HepG2 (cell line): Measurements from ENCODE around the gene EIF3A. TPM values are rescaled to one million over a fixed set of nuclear protein-coding genes. Genes with fewer than 3 reads are reported as not detected.

Experiments
- CREBL2 ChIP-seq: sonication (generic); formaldehyde crosslinking; IDR thresholded peaks from 2 replicates; pipeline ENCODE4 v1.8.1; 2023; ENCODE audit warnings: missing genetic modification reagents, mild to moderate bottlenecking, borderline replicate concordance
- E2F5 ChIP-seq: sonication (generic); formaldehyde crosslinking; conservative IDR thresholded peaks from 2 replicates; pipeline ENCODE4 v1.4.0; 2020; ENCODE audit warnings: missing genetic modification reagents
- ELK4 ChIP-seq: sonication (generic); formaldehyde crosslinking; IDR thresholded peaks from 2 replicates; pipeline ENCODE4 v1.9.0; 2021; ENCODE audit warnings: missing genetic modification reagents, borderline replicate concordance
- FOXA1 ChIP-seq, 2 experiments: fragments of 450-650 bp in 1 of 2; sonication (generic) in 1 of 2; formaldehyde crosslinking in 1 of 2; IDR thresholded peaks; 2 replicates each; pipeline versions ENCODE4 v1.4.0 to v1.6.1; 2016 to 2020; ENCODE audit warnings: missing genetic modification reagents in 1 of 2
- KDM2A ChIP-seq: sonication (generic); formaldehyde crosslinking; IDR thresholded peaks from 2 replicates; pipeline ENCODE4 v1.4.0; 2020; ENCODE audit warnings: low read depth, missing genetic modification reagents, borderline replicate concordance
- KLF6 ChIP-seq: IDR thresholded peaks from 2 replicates; pipeline ENCODE4 v1.8.0; 2016; ENCODE audit warnings: missing biosample characterization, missing genetic modification reagents
- NFKB2 ChIP-seq: sonication (generic); formaldehyde crosslinking; IDR thresholded peaks from 2 replicates; pipeline ENCODE4 v1.4.0; 2020; ENCODE audit warnings: missing genetic modification reagents, borderline replicate concordance
- NR0B2 ChIP-seq: sonication (generic); formaldehyde crosslinking; IDR thresholded peaks from 2 replicates; pipeline ENCODE4 v1.4.0; 2020; ENCODE audit warnings: mild to moderate bottlenecking, missing genetic modification reagents
- NR2F1 ChIP-seq, 2 experiments: fragments of 450-650 bp in 1 of 2; formaldehyde crosslinking in 1 of 2; IDR thresholded peaks; 2 replicates each; pipeline versions ENCODE4 v1.5.0 to v1.6.1; 2016 to 2020; ENCODE audit warnings: mild to moderate bottlenecking in 1 of 2, missing compliant biosample characterization in 1 of 2, missing genetic modification reagents in 1 of 2, moderate library complexity in 1 of 2
- RERE ChIP-seq: IDR thresholded peaks from 2 replicates; pipeline ENCODE4 v1.6.1; 2016; ENCODE audit warnings: low read depth, missing genetic modification reagents, missing compliant biosample characterization
- RNF219 ChIP-seq: sonication (generic); formaldehyde crosslinking; IDR thresholded peaks from 2 replicates; pipeline ENCODE4 v1.5.0; 2020; ENCODE audit warnings: mild to moderate bottlenecking, missing genetic modification reagents
- SAFB2 ChIP-seq: sonication (generic); formaldehyde crosslinking; IDR thresholded peaks from 2 replicates; pipeline ENCODE4 v1.5.1; 2020; ENCODE audit warnings: missing genetic modification reagents, low read depth, mild to moderate bottlenecking, borderline replicate concordance
- YEATS2 ChIP-seq: sonication (generic); formaldehyde crosslinking; IDR thresholded peaks from 2 replicates; pipeline ENCODE4 v1.4.0; 2020; ENCODE audit warnings: missing genetic modification reagents, borderline replicate concordance
- ZBTB21 ChIP-seq: sonication (generic); formaldehyde crosslinking; IDR thresholded peaks from 2 replicates; pipeline ENCODE4 v1.4.0; 2020; ENCODE audit warnings: missing genetic modification reagents
- ZFP36 ChIP-seq: fragments of 150-350 bp; IDR thresholded peaks from 2 replicates; pipeline ENCODE4 v1.6.1; 2018; ENCODE audit warnings: borderline replicate concordance, low read length, low read depth; ENCODE audit not compliant: partially characterized antibody
- ZFX ChIP-seq: sonication (generic); formaldehyde crosslinking; IDR thresholded peaks from 2 replicates; pipeline ENCODE4 v1.4.0; 2020; ENCODE audit warnings: mild to moderate bottlenecking, low read depth, missing genetic modification reagents, moderate library complexity
- ZNF430 ChIP-seq: sonication (generic); formaldehyde crosslinking; IDR thresholded peaks from 2 replicates; pipeline ENCODE4 v1.9.0; 2021; ENCODE audit warnings: mild to moderate bottlenecking, missing genetic modification reagents
- ZNF720 ChIP-seq: sonication (generic); formaldehyde crosslinking; IDR thresholded peaks from 2 replicates; pipeline ENCODE4 v1.4.0; 2020; ENCODE audit warnings: missing genetic modification reagents
- ZSCAN30 ChIP-seq: sonication (generic); formaldehyde crosslinking; IDR thresholded peaks from 2 replicates; pipeline ENCODE4 v1.5.0; 2020; ENCODE audit warnings: mild to moderate bottlenecking, missing genetic modification reagents
- polyA plus RNA-seq, 8 experiments: library from polyadenylated mRNA; depleted of rRNA in 3 of 8; stranded (reverse) in 7 of 8; unstranded in 1 of 8; fragments of >200 nt; fragmentation: Illumina TruSeq in 4 of 8; extraction: Trizol in 4 of 8; gene quantifications; 2 replicates each; pipeline versions ENCODE4 v1.2.1 to v1.2.3, GENCODE V29; 2011 to 2016; ENCODE audit warnings: low read depth in 4 of 8, missing spikeins in 1 of 8, mixed read lengths in 1 of 8; ENCODE audit not compliant: insufficient read depth in 1 of 8
- total RNA-seq, 5 experiments: library from RNA; depleted of rRNA; stranded (reverse); fragments of >200 nt; fragmentation: Illumina TruSeq; extraction: Trizol; gene quantifications; 2 replicates each; pipeline ENCODE4 v1.2.3, GENCODE V29; 2016; ENCODE audit warnings: low read depth in 1 of 5

EIF3A gene
- total and polyA plus RNA-seq, 2 of the 13 experiments (the other 11 are each of a cell fraction or from before 2014, with no cell fraction given) = 25.6 to 117 TPM

- TF ChIP-seq ELK4 (CRISPR knock-in tag) (no peak), SAFB2 (CRISPR knock-in tag) (no peak), RNF219 (peak; percentile 82; the same call in 1 of the 2 replicates), ZFX (CRISPR knock-in tag) (peak; percentile 42; the same call in 1 of the 2 replicates), NR0B2 (CRISPR knock-in tag) (no peak), CREBL2 (CRISPR knock-in tag) (no peak), RERE (CRISPR knock-in tag) (peak; percentile 60; the same call in 1 of the 2 replicates), E2F5 (CRISPR knock-in tag) (no peak), NR2F1 (CRISPR knock-in tag; IDR thresholded peaks at IDR 0.05) (peak; percentile 23 to 38; a peak in 3 of 4 replicates), ZNF430 (CRISPR knock-in tag) (no peak), ZBTB21 (CRISPR knock-in tag) (0 out of 2 replicates have a peak, but pooled peaks have one; percentile 38), FOXA1 (IDR thresholded peaks at IDR 0.05) (no peak), FOXA1 (CRISPR knock-in tag; IDR thresholded peaks at IDR 0.05) (peak; percentile 69), KLF6 (CRISPR knock-in tag) (peak; percentile 63), ZSCAN30 (CRISPR knock-in tag) (no peak), KDM2A (no peak), NFKB2 (CRISPR knock-in tag) (no peak), ZNF720 (CRISPR knock-in tag) (no peak), ZFP36 (no peak), YEATS2 (CRISPR knock-in tag) (peak; percentile 60; the same call in 1 of the 2 replicates)
Measured at GRCh38 chr10:119120413-119120867, 39.8 kb upstream of the EIF3A start (continued).
